Neural cell (in vitro differentiated cells): ENCODE results near the gene CLDN8. TPM values are rescaled to one million over a fixed set of nuclear protein-coding genes. Genes with fewer than 3 reads are reported as not detected.

Source experiments
- H2AFZ ChIP-seq: fragments of 200-600, 300-800 bp; sonication (generic), shearing (Covaris generic); 2 replicates; pipeline ENCODE4 v1.6.0; 2014; ENCODE audit warnings: low read depth, mild to moderate bottlenecking, antibody characterized with exemption, low read length, moderate library complexity
- H3F3A ChIP-seq: fragments of 200-600 bp; shearing (Covaris generic); 2 replicates; pipeline ENCODE4 v1.6.1; 2016; ENCODE audit warnings: mild to moderate bottlenecking, moderate library complexity, mixed read lengths, antibody characterized with exemption, low read length; ENCODE audit not compliant: insufficient read depth, poor library complexity, severe bottlenecking
- H3K27ac ChIP-seq: fragments of 200-600, 300-800 bp; sonication (generic), shearing (Covaris generic); 2 replicates; pipeline ENCODE4 v1.5.1; 2014; ENCODE audit warnings: mild to moderate bottlenecking, low read length, moderate library complexity
- H3K27me3 ChIP-seq: fragments of 300-800, 200-600 bp; sonication (generic), shearing (Covaris generic); 2 replicates; pipeline ENCODE4 v1.6.0; 2014; ENCODE audit warnings: mild to moderate bottlenecking, low read depth, low read length, moderate library complexity; ENCODE audit not compliant: insufficient read depth
- H3K36me3 ChIP-seq: fragments of 300-800, 200-600 bp; sonication (generic), shearing (Covaris generic); 2 replicates; pipeline ENCODE4 v1.5.1; 2014; ENCODE audit warnings: mild to moderate bottlenecking, antibody characterized with exemption, low read length, moderate library complexity; ENCODE audit not compliant: insufficient read depth
- H3K4me2 ChIP-seq: fragments of 300-800, 200-600 bp; sonication (generic), shearing (Covaris generic); 2 replicates; pipeline ENCODE4 v1.6.0; 2014; ENCODE audit warnings: mild to moderate bottlenecking, low read length
- H3K4me3 ChIP-seq: fragments of 300-800, 200-600 bp; sonication (generic), shearing (Covaris generic); 2 replicates; pipeline ENCODE4 v1.5.1; 2014; ENCODE audit warnings: mild to moderate bottlenecking, low read length, moderate library complexity
- H3K79me2 ChIP-seq: fragments of 200-600 bp; shearing (Covaris generic); replicated peaks from 2 replicates; pipeline ENCODE4 v1.6.0; 2014; ENCODE audit warnings: mild to moderate bottlenecking, low read length, moderate library complexity; ENCODE audit not compliant: insufficient read depth
- H3K9ac ChIP-seq: fragments of 300-800, 200-600 bp; sonication (generic), shearing (Covaris generic); 2 replicates; pipeline ENCODE4 v1.6.1; 2016; ENCODE audit warnings: mild to moderate bottlenecking, low read length, mixed read lengths
- H3K9me2 ChIP-seq: fragments of 200-600 bp; shearing (Covaris generic); 2 replicates; pipeline ENCODE4 v1.6.1; 2016; ENCODE audit warnings: mild to moderate bottlenecking, low read length, mixed read lengths; ENCODE audit not compliant: insufficient read depth
- H3K9me3 ChIP-seq: fragments of 200-600, 300-800 bp; sonication (generic), shearing (Covaris generic); 2 replicates; pipeline ENCODE4 v1.6.1; 2016; ENCODE audit warnings: mild to moderate bottlenecking, mixed run types, low read length, moderate library complexity, mixed read lengths
- H4K20me1 ChIP-seq: fragments of 200-600 bp; shearing (Covaris generic); 2 replicates; pipeline ENCODE4 v1.6.1; 2016; ENCODE audit warnings: mild to moderate bottlenecking, mixed run types; ENCODE audit not compliant: insufficient read depth
- EP300 ChIP-seq: fragments of 450-650 bp; conservative IDR thresholded peaks from 2 replicates; pipeline ENCODE4 v1.6.1; 2014; ENCODE audit warnings: antibody characterized with exemption, mild to moderate bottlenecking, moderate library complexity; ENCODE audit not compliant: poor library complexity, severe bottlenecking
- EZH2 ChIP-seq: fragments of 200-600, 300-800 bp; shearing (Covaris generic), sonication (generic); IDR thresholded peaks from 2 replicates; pipeline ENCODE4 v1.6.1; 2014; ENCODE audit warnings: antibody characterized with exemption, low read length, borderline replicate concordance, mild to moderate bottlenecking; ENCODE audit not compliant: insufficient read depth, poor library complexity, severe bottlenecking
- MXI1 ChIP-seq: fragments of 450-650 bp; conservative IDR thresholded peaks from 2 replicates; pipeline ENCODE4 v1.6.1; 2014; ENCODE audit warnings: antibody characterized with exemption, mild to moderate bottlenecking; ENCODE audit not compliant: poor library complexity, severe bottlenecking
- POLR2AphosphoS5 ChIP-seq: IDR thresholded peaks from 2 replicates; pipeline ENCODE4 v1.6.1; 2012
- RAD21 ChIP-seq: fragments of 450-650 bp; conservative IDR thresholded peaks from 2 replicates; pipeline ENCODE4 v1.6.1; 2014; ENCODE audit warnings: antibody characterized with exemption, mild to moderate bottlenecking, moderate library complexity
- SMC3 ChIP-seq: fragments of 450-650 bp; conservative IDR thresholded peaks from 2 replicates; pipeline ENCODE4 v1.6.1; 2014; ENCODE audit warnings: antibody characterized with exemption, mild to moderate bottlenecking, moderate library complexity; ENCODE audit not compliant: poor library complexity
- TAF1 ChIP-seq: IDR thresholded peaks from 2 replicates; pipeline ENCODE4 v1.6.1; 2012; ENCODE audit warnings: low read depth
- polyA plus RNA-seq: library from polyadenylated mRNA; depleted of rRNA; stranded (reverse); fragments of >200 nt; gene quantifications from 2 replicates; pipeline ENCODE4 v1.2.3, GENCODE V29; 2014
- TF ChIP-seq, protein P1 (sequence below): fragments of 450-650 bp; IDR thresholded peaks from 2 replicates; pipeline ENCODE4 v1.5.1; 2014; ENCODE audit warnings: antibody characterized with exemption, mild to moderate bottlenecking, moderate library complexity; ENCODE audit not compliant: poor library complexity, severe bottlenecking
- TF ChIP-seq, protein P2 (sequence below): IDR thresholded peaks from 2 replicates; pipeline ENCODE4 v1.6.1; 2012; ENCODE audit warnings: borderline replicate concordance

CLDN8 gene
- polyA plus RNA-seq, 1 donor from 2014 or later, result not detected

- no peak overlapping the region for H2AFZ ChIP-seq
- H3K27me3 ChIP-seq, result no peaks in the 10 kb centered on the region
- no peaks in the 10 kb centered on the region for H3K79me2 ChIP-seq
- no peak overlapping the region for H3K4me3 ChIP-seq
- H3F3A ChIP-seq, result no peaks in the 10 kb centered on the region
- H3K9me2 ChIP-seq, result no peaks in the 10 kb centered on the region
- H3K27ac ChIP-seq, result no peak overlapping the region
- H3K36me3 ChIP-seq, result no peaks in the 10 kb centered on the region
- H3K9me3 ChIP-seq, result no peaks in the 10 kb centered on the region
- no peak overlapping the region for H3K9ac ChIP-seq
- no peak overlapping the region for H3K4me2 ChIP-seq
- no peaks in the 10 kb centered on the region for H4K20me1 ChIP-seq
- TF ChIP-seq, protein P1, sequence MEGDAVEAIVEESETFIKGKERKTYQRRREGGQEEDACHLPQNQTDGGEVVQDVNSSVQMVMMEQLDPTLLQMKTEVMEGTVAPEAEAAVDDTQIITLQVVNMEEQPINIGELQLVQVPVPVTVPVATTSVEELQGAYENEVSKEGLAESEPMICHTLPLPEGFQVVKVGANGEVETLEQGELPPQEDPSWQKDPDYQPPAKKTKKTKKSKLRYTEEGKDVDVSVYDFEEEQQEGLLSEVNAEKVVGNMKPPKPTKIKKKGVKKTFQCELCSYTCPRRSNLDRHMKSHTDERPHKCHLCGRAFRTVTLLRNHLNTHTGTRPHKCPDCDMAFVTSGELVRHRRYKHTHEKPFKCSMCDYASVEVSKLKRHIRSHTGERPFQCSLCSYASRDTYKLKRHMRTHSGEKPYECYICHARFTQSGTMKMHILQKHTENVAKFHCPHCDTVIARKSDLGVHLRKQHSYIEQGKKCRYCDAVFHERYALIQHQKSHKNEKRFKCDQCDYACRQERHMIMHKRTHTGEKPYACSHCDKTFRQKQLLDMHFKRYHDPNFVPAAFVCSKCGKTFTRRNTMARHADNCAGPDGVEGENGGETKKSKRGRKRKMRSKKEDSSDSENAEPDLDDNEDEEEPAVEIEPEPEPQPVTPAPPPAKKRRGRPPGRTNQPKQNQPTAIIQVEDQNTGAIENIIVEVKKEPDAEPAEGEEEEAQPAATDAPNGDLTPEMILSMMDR, result peak; percentile 66
- TF ChIP-seq SMC3, result peak; percentile 71
- peak; percentile 71 for TF ChIP-seq RAD21
- no peak for TF ChIP-seq POLR2AphosphoS5
- TF ChIP-seq TAF1, result no peak
Observed at GRCh38 chr21:30194701-30195299, 21.1 kb downstream of the CLDN8 start.

DNA sequence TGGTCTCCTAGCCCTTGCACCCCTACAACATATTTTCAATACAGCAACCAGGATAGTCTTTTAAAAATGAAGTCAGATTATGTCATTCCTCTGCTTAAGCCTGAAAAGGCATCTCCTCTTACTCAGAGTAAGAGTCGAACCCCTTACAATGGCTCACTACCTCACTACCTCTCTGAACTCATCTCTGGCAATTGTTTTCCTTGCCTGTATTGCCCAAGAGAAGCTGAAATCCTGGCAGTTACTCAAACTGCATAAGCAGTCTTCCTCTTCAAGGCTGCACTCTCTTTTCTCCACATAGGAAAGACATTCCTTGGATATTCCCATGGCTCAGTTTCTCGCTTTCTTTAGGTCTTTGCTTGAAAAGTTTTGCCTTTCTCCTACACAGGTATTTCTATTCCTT lies 22.7 kb downstream of the CLDN8 start:
- H3K27ac ChIP-seq, result no peak overlapping the region
- H4K20me1 ChIP-seq, result no peaks in the 10 kb centered on the region
- H3K79me2 ChIP-seq, result no peaks in the 10 kb centered on the region
- H2AFZ ChIP-seq, result no peak overlapping the region
- H3K36me3 ChIP-seq, result no peaks in the 10 kb centered on the region
- no peaks in the 10 kb centered on the region for H3F3A ChIP-seq
- no peak for TF ChIP-seq RAD21
- no peak for TF ChIP-seq SMC3
- TF ChIP-seq POLR2AphosphoS5, result no peak
- TF ChIP-seq, protein P1, result no peak
- no peak for TF ChIP-seq EP300
- no peak for TF ChIP-seq MXI1
- TF ChIP-seq, protein P2, sequence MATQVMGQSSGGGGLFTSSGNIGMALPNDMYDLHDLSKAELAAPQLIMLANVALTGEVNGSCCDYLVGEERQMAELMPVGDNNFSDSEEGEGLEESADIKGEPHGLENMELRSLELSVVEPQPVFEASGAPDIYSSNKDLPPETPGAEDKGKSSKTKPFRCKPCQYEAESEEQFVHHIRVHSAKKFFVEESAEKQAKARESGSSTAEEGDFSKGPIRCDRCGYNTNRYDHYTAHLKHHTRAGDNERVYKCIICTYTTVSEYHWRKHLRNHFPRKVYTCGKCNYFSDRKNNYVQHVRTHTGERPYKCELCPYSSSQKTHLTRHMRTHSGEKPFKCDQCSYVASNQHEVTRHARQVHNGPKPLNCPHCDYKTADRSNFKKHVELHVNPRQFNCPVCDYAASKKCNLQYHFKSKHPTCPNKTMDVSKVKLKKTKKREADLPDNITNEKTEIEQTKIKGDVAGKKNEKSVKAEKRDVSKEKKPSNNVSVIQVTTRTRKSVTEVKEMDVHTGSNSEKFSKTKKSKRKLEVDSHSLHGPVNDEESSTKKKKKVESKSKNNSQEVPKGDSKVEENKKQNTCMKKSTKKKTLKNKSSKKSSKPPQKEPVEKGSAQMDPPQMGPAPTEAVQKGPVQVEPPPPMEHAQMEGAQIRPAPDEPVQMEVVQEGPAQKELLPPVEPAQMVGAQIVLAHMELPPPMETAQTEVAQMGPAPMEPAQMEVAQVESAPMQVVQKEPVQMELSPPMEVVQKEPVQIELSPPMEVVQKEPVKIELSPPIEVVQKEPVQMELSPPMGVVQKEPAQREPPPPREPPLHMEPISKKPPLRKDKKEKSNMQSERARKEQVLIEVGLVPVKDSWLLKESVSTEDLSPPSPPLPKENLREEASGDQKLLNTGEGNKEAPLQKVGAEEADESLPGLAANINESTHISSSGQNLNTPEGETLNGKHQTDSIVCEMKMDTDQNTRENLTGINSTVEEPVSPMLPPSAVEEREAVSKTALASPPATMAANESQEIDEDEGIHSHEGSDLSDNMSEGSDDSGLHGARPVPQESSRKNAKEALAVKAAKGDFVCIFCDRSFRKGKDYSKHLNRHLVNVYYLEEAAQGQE, result no peak
- TF ChIP-seq EZH2, result no peak
- no peak for TF ChIP-seq TAF1
- no peaks in the 10 kb centered on the region for H3K9me2 ChIP-seq
- H3K4me2 ChIP-seq, result no peak overlapping the region
- no peak overlapping the region for H3K9ac ChIP-seq
- no peaks in the 10 kb centered on the region for H3K9me3 ChIP-seq
- no peak overlapping the region for H3K4me3 ChIP-seq
- no peaks in the 10 kb centered on the region for H3K27me3 ChIP-seq
